IMR-90 (cell line): Measurements from ENCODE around the gene FUT9. TPM values are rescaled to one million over a fixed set of nuclear protein-coding genes. Genes with fewer than 3 reads are reported as not detected.

Source experiments
- ATAC-seq: fragments of 200-7000 bp; cut with Tn5 transposase; 2 replicates; pipeline ENCODE4 v1.9.1; 2020; ENCODE audit warnings: low read depth, mild to moderate bottlenecking, moderate library complexity
- BruUV-seq: library from RNA; stranded (reverse); fragments of 400-500 nt; replicated peaks from 2 replicates; lab custom pipeline; 2021; lab: Mats Ljungman, UMichigan
- CTCF ChIA-PET: fragments of 300-600 bp; formaldehyde crosslinking; extraction: SDS; loops from one replicate; lab custom pipeline; 2021; ENCODE audit warnings: antibody characterized with exemption; lab: Yijun Ruan, JAX
- POLR2A ChIA-PET: fragments of 300-600 bp; sonication (Branson Sonifier 250); formaldehyde crosslinking; loops from one replicate; lab custom pipeline; 2022; ENCODE audit warnings: antibody characterized with exemption; ENCODE audit not compliant: unreplicated experiment; lab: Charles Lee
- DNase-seq: peaks from one replicate; pipeline ENCODE4 v3.0.0; 2013
- H2AFZ ChIP-seq: replicated peaks from 2 replicates; pipeline ENCODE3; 2013; ENCODE audit warnings: low read length, mild to moderate bottlenecking; ENCODE audit not compliant: poor library complexity
- H2AK5ac ChIP-seq: 2 replicates; pipeline ENCODE4 v1.6.1; 2013; ENCODE audit warnings: low read depth, low read length, inconsistent platforms
- H2AK9ac ChIP-seq: replicated peaks from 2 replicates; pipeline ENCODE3; 2013; ENCODE audit warnings: mild to moderate bottlenecking, low read depth, low read length, moderate library complexity; ENCODE audit not compliant: poor library complexity
- H2BK120ac ChIP-seq: 2 replicates; pipeline ENCODE4 v1.6.1; 2013; ENCODE audit warnings: low read depth, low read length, inconsistent platforms
- H2BK15ac ChIP-seq: 3 replicates; pipeline ENCODE4 v1.6.1; 2013; ENCODE audit warnings: low read depth, low read length, inconsistent platforms
- H2BK20ac ChIP-seq: 2 replicates; pipeline ENCODE4 v1.6.1; 2013; ENCODE audit warnings: low read depth, mild to moderate bottlenecking, inconsistent platforms, low read length, moderate library complexity
- H2BK5ac ChIP-seq: 2 replicates; pipeline ENCODE4 v1.6.1; 2013; ENCODE audit warnings: mild to moderate bottlenecking, low read depth, low read length, inconsistent platforms; ENCODE audit not compliant: poor library complexity, severe bottlenecking
- H3K14ac ChIP-seq: replicated peaks from 2 replicates; pipeline ENCODE4 v1.6.1; 2013; ENCODE audit warnings: low read depth, low read length, inconsistent platforms
- H3K18ac ChIP-seq: 2 replicates; pipeline ENCODE4 v1.6.1; 2013; ENCODE audit warnings: low read depth, low read length, control low read depth
- H3K23ac ChIP-seq: 2 replicates; pipeline ENCODE4 v1.6.1; 2013; ENCODE audit warnings: low read depth, low read length, inconsistent platforms
- H3K27ac ChIP-seq: 2 replicates; pipeline ENCODE4 v1.5.1; 2013; ENCODE audit warnings: mild to moderate bottlenecking, control low read depth, low read length; ENCODE audit not compliant: insufficient read depth
- H3K27me3 ChIP-seq: 2 replicates; pipeline ENCODE4 v1.6.1; 2013; ENCODE audit warnings: low read length; ENCODE audit not compliant: control insufficient read depth, insufficient read depth
- H3K36me3 ChIP-seq: 2 replicates; pipeline ENCODE4 v1.6.1; 2013; ENCODE audit warnings: low read length, mixed read lengths; ENCODE audit not compliant: control insufficient read depth, insufficient read depth
- H3K4ac ChIP-seq: 2 replicates; pipeline ENCODE4 v1.6.1; 2013; ENCODE audit warnings: low read depth, low read length, inconsistent platforms
- H3K4me1 ChIP-seq: 2 replicates; pipeline ENCODE4 v1.6.1; 2013; ENCODE audit warnings: low read length, mixed read lengths; ENCODE audit not compliant: control insufficient read depth, insufficient read depth
- H3K4me2 ChIP-seq: 2 replicates; pipeline ENCODE4 v1.6.1; 2013; ENCODE audit warnings: low read depth, mild to moderate bottlenecking, control low read depth, low read length, moderate library complexity
- H3K4me3 ChIP-seq: 2 replicates; pipeline ENCODE4 v1.5.1; 2013; ENCODE audit warnings: low read depth, mild to moderate bottlenecking, control low read depth, low read length, moderate library complexity; ENCODE audit not compliant: insufficient read depth
- H3K56ac ChIP-seq: 2 replicates; pipeline ENCODE4 v1.6.1; 2013; ENCODE audit warnings: low read length, inconsistent platforms; ENCODE audit not compliant: insufficient read depth; ENCODE audit errors: extremely low read depth
- H3K79me1 ChIP-seq, 2 experiments: 2 replicates each; pipeline ENCODE4 v1.6.1; 2013; ENCODE audit warnings: low read length in 2 of 2, inconsistent platforms in 1 of 2, low read depth in 1 of 2
- H3K9ac ChIP-seq: 2 replicates; pipeline ENCODE4 v1.6.1; 2013; ENCODE audit warnings: low read depth, low read length, control low read depth
- H3K9me1 ChIP-seq: 2 replicates; pipeline ENCODE4 v1.6.1; 2013; ENCODE audit warnings: low read length, inconsistent platforms; ENCODE audit not compliant: insufficient read depth
- H3K9me3 ChIP-seq: 2 replicates; pipeline ENCODE4 v1.6.1; 2013; ENCODE audit warnings: low read length; ENCODE audit not compliant: control insufficient read depth, insufficient read depth
- H4K20me1 ChIP-seq: 2 replicates; pipeline ENCODE4 v1.6.1; 2013; ENCODE audit warnings: low read length, inconsistent platforms; ENCODE audit not compliant: insufficient read depth
- H4K5ac ChIP-seq: 2 replicates; pipeline ENCODE4 v1.6.1; 2013; ENCODE audit warnings: mild to moderate bottlenecking, low read depth, low read length, control low read depth
- H4K8ac ChIP-seq, 2 experiments: 2 replicates each; pipeline ENCODE4 v1.6.1; 2013; ENCODE audit warnings: low read depth in 2 of 2, low read length in 2 of 2, control low read depth in 1 of 2, inconsistent platforms in 1 of 2
- H4K91ac ChIP-seq: 2 replicates; pipeline ENCODE4 v1.6.1; 2013; ENCODE audit warnings: low read depth, low read length, inconsistent platforms; ENCODE audit not compliant: insufficient read depth
- CEBPB ChIP-seq: IDR thresholded peaks from 2 replicates; pipeline ENCODE4 v1.6.1; 2012; ENCODE audit warnings: low read depth, low read length, improper control_type of control experiment
- CHD1 ChIP-seq: IDR thresholded peaks from 2 replicates; pipeline ENCODE4 v1.6.1; 2012; ENCODE audit warnings: low read depth, low read length, improper control_type of control experiment
- NFE2L2 ChIP-seq: fragments of 150-350 bp; IDR thresholded peaks from 2 replicates; pipeline ENCODE4 v1.6.1; 2016; ENCODE audit warnings: low read depth, mild to moderate bottlenecking, low read length
- RAD21 ChIP-seq: IDR thresholded peaks from 2 replicates; pipeline ENCODE4 v1.6.1; 2012; ENCODE audit warnings: low read length, improper control_type of control experiment
- RCOR1 ChIP-seq: IDR thresholded peaks from 2 replicates; pipeline ENCODE4 v1.6.1; 2012; ENCODE audit warnings: mild to moderate bottlenecking, low read length, improper control_type of control experiment; ENCODE audit not compliant: insufficient replicate concordance
- RFX5 ChIP-seq: IDR thresholded peaks from 2 replicates; pipeline ENCODE4 v1.8.0; 2012; ENCODE audit warnings: low read depth, mild to moderate bottlenecking, low read length, moderate library complexity
- USF2 ChIP-seq: fragments of 150-350 bp; IDR thresholded peaks from 2 replicates; pipeline ENCODE4 v1.6.1; 2017; ENCODE audit warnings: mild to moderate bottlenecking, antibody characterized with exemption, low read length, low read depth
- WGBS, 2 experiments: methylation state at CpG; one replicate each; pipeline versions ENCODE4 v1.1.5 to v1.1.7; 2013; ENCODE audit warnings: missing lambda C conversion rate in 2 of 2; ENCODE audit not compliant: insufficient read length in 1 of 2; ENCODE audit errors: extremely low coverage in 2 of 2; 5-methylcytosine and 5-hydroxymethylcytosine counted together
- dilution Hi-C: fragments of 300-500 bp; cut with HindIII; formaldehyde crosslinking; loops from one replicate; pipeline ENCODE4 v1.14.3; 2018; ENCODE audit warnings: low sequenced_read_pairs; ENCODE audit not compliant: unreplicated experiment
- in situ Hi-C: fragments of 300-500 bp; cut with MboI; formaldehyde crosslinking; loops from 3 replicates; pipeline ENCODE4 v1.14.3; 2019; ENCODE audit warnings: low sequenced_read_pairs, inconsistent platforms, mixed read lengths
- intact Hi-C: fragments of 100-400 bp; cut with micrococcal nuclease; formaldehyde crosslinking; loops from 2 replicates; pipeline ENCODE4 v1.10.0; 2022
- polyA plus RNA-seq, 3 experiments: library from polyadenylated mRNA; depleted of rRNA; stranded (reverse); fragments of >200 nt; gene quantifications; 2 replicates each; pipeline ENCODE4 v1.2.3, GENCODE V29; 2012; ENCODE audit warnings: low replicate concordance in 1 of 3
- total RNA-seq: library from RNA; depleted of rRNA; stranded (reverse); fragments of >200 nt; gene quantifications from 2 replicates; pipeline ENCODE4 v1.2.3, GENCODE V29; 2012

Gene FUT9
- total and polyA plus RNA-seq, 2 of the 4 experiments (the other 2 are of a cell fraction), result under 0.01 TPM; not detected in 1

- H3K14ac ChIP-seq, result no peak overlapping the region
- WGBS, 2 experiments, result no CpG with 5 or more reads among the region's 2 CpGs
- no peaks in the 10 kb centered on the region for H3K4me1 ChIP-seq
- TF ChIP-seq RFX5 (no peak), RAD21 (no peak), NFE2L2 (no peak), RCOR1 (no peak), CEBPB (no peak), CHD1 (no peak), USF2 (no peak)
- no peaks in the 10 kb centered on the region for H3K9me1 ChIP-seq
- H3K79me1 ChIP-seq, result no peaks in the 10 kb centered on the region
- intact Hi-C loops (no loop called here), in situ Hi-C loops (no loop called here), dilution Hi-C loops (no loop called here)
- no peak overlapping the region for H2AFZ ChIP-seq
- no TSS peak for BruUV-seq
- no peak overlapping the region for H2BK20ac ChIP-seq
- H2BK5ac ChIP-seq, result no peak overlapping the region
- no peak overlapping the region for H4K5ac ChIP-seq
- H2AK5ac ChIP-seq, result no peak overlapping the region
- H3K9me3 ChIP-seq, result peaks cover 2% of the 10 kb centered on the region; the same call in 1 of the 2 replicates
- DNase-seq (no peak), ATAC-seq (no peak)
- CTCF ChIA-PET, result no interaction called here
- no peak overlapping the region for H4K8ac ChIP-seq
- no peak overlapping the region for H4K91ac ChIP-seq
- no peak overlapping the region for H3K9ac ChIP-seq
- no peak overlapping the region for H3K18ac ChIP-seq
- no peak overlapping the region for H3K56ac ChIP-seq
- H2BK15ac ChIP-seq, result no peak overlapping the region
- no peak overlapping the region for H3K27ac ChIP-seq
- H4K20me1 ChIP-seq, result no peaks in the 10 kb centered on the region
- H3K4ac ChIP-seq, result no peak overlapping the region
- H3K23ac ChIP-seq, result no peak overlapping the region
- H2BK120ac ChIP-seq, result no peak overlapping the region
- no peaks in the 10 kb centered on the region for H3K27me3 ChIP-seq
- H3K4me3 ChIP-seq, result no peak overlapping the region
- no peak overlapping the region for H2AK9ac ChIP-seq
- H3K4me2 ChIP-seq, result no peak overlapping the region
- H3K36me3 ChIP-seq, result no peaks in the 10 kb centered on the region
- POLR2A ChIA-PET, result interaction anchor here (0.6 kb wide), 1 partner anchor 280 kb away, joined by 4 read pairs; no protein-coding TSS in a partner anchor
Observed at GRCh38 chr6:96101564-96101963, 85.8 kb downstream of the FUT9 start.
